GM23338 (cell line): ENCODE measurements around the gene NKX2-2. TPM values are rescaled to one million over a fixed set of nuclear protein-coding genes. Genes with fewer than 3 reads are reported as not detected.

ENCODE experiments used
- ATAC-seq: fragments of 200-7000 bp; cut with Tn5 transposase; 3 replicates; pipeline ENCODE4 v1.9.1; 2020
- DNase-seq: peaks from one replicate; pipeline ENCODE4 v3.0.0-alpha.2; 2015; ENCODE audit warnings: low spot score
- H2AFZ ChIP-seq: fragments of 200-600 bp; sonication (generic); 2 replicates; pipeline ENCODE4 v1.8.0; 2016; ENCODE audit warnings: antibody characterized with exemption, mild to moderate bottlenecking, moderate library complexity
- H3F3A ChIP-seq: fragments of 200-600 bp; sonication (generic); replicated peaks from 2 replicates; pipeline ENCODE4 v1.8.0; 2017; ENCODE audit warnings: antibody characterized with exemption, mixed run types, low read depth
- H3K27ac ChIP-seq: fragments of 200-600 bp; sonication (generic); 2 replicates; pipeline ENCODE4 v1.6.1; 2016; ENCODE audit warnings: low read depth
- H3K27me3 ChIP-seq: fragments of 200-600 bp; sonication (generic); 2 replicates; pipeline ENCODE4 v1.8.0; 2016; ENCODE audit warnings: mild to moderate bottlenecking, mixed run types, moderate library complexity; ENCODE audit not compliant: insufficient read depth
- H3K36me3 ChIP-seq: fragments of 200-600 bp; sonication (generic); 2 replicates; pipeline ENCODE4 v1.8.0; 2016; ENCODE audit warnings: mild to moderate bottlenecking; ENCODE audit not compliant: insufficient read depth
- H3K4me1 ChIP-seq: fragments of 200-600 bp; sonication (generic); 2 replicates; pipeline ENCODE4 v1.8.0; 2016; ENCODE audit warnings: mild to moderate bottlenecking, moderate library complexity; ENCODE audit not compliant: insufficient read depth
- H3K4me2 ChIP-seq: fragments of 200-600 bp; sonication (generic); 2 replicates; pipeline ENCODE4 v1.7.1; 2017; ENCODE audit warnings: mixed run types
- H3K4me3 ChIP-seq: fragments of 200-600 bp; sonication (generic); 2 replicates; pipeline ENCODE4 v1.6.1; 2016; ENCODE audit warnings: mixed run types
- H3K79me2 ChIP-seq: fragments of 200-600 bp; sonication (generic); replicated peaks from 2 replicates; pipeline ENCODE4 v1.8.0; 2017; ENCODE audit warnings: mild to moderate bottlenecking; ENCODE audit not compliant: insufficient read depth
- H3K9me2 ChIP-seq: fragments of 200-600 bp; sonication (generic); 2 replicates; pipeline ENCODE4 v1.8.0; 2017; ENCODE audit not compliant: insufficient read depth
- H4K20me1 ChIP-seq: fragments of 200-600 bp; sonication (generic); replicated peaks from 2 replicates; pipeline ENCODE4 v1.8.0; 2017; ENCODE audit warnings: mild to moderate bottlenecking; ENCODE audit not compliant: insufficient read depth
- H3K27ac Mint-ChIP-seq: 2 replicates; pipeline ENCODE4 v1.8.0; 2020; ENCODE audit warnings: inconsistent platforms, mild to moderate bottlenecking, moderate library complexity, mixed read lengths
- H3K27me3 Mint-ChIP-seq: 3 replicates; pipeline ENCODE4 v1.8.0; 2022; ENCODE audit warnings: low read depth, mild to moderate bottlenecking, moderate library complexity, mixed read lengths, inconsistent platforms; ENCODE audit not compliant: insufficient read depth, poor library complexity
- H3K36me3 Mint-ChIP-seq: 3 replicates; pipeline ENCODE4 v1.8.0; 2021; ENCODE audit warnings: low read depth, mild to moderate bottlenecking, inconsistent platforms, moderate library complexity, mixed read lengths
- H3K4me1 Mint-ChIP-seq: 3 replicates; pipeline ENCODE4 v1.8.0; 2020; ENCODE audit warnings: mild to moderate bottlenecking, inconsistent platforms, mixed read lengths
- H3K4me3 Mint-ChIP-seq: 3 replicates; pipeline ENCODE4 v1.8.0; 2021; ENCODE audit warnings: moderate library complexity, mild to moderate bottlenecking, inconsistent platforms, mixed read lengths
- H3K9me3 Mint-ChIP-seq: 3 replicates; pipeline ENCODE4 v1.8.0; 2020; ENCODE audit warnings: moderate library complexity, mild to moderate bottlenecking, inconsistent platforms, mixed read lengths
- CREB1 ChIP-seq: fragments of 250-450 bp; sonication (Bioruptor Pico); IDR thresholded peaks from 2 replicates; pipeline ENCODE4 v1.5.0; 2020; ENCODE audit warnings: low read depth, mild to moderate bottlenecking, moderate library complexity
- CTCF ChIP-seq, 2 experiments: fragments of 200-600 bp in 1 of 2; sonication (generic) in 1 of 2; conservative IDR thresholded peaks; 2 replicates each; pipeline versions ENCODE4 v1.5.1 to v1.6.1; 2016 to 2017; ENCODE audit warnings: antibody characterized with exemption in 2 of 2, low read depth in 2 of 2, mild to moderate bottlenecking in 2 of 2, moderate library complexity in 1 of 2
- ETS1 ChIP-seq: IDR thresholded peaks from 2 replicates; pipeline ENCODE4 v1.6.1; 2016; ENCODE audit warnings: antibody characterized with exemption
- EZH2 ChIP-seq: fragments of 200-600 bp; sonication (generic); IDR thresholded peaks from one replicate; pipeline ENCODE4 v1.8.0; 2017; ENCODE audit warnings: antibody characterized with exemption, mild to moderate bottlenecking, low read depth; ENCODE audit not compliant: unreplicated experiment
- EZH2phosphoT487 ChIP-seq: fragments of 200-600 bp; sonication (generic); IDR thresholded peaks from one replicate; pipeline ENCODE4 v1.8.1; 2018; ENCODE audit warnings: antibody characterized with exemption; ENCODE audit not compliant: unreplicated experiment
- JUNB ChIP-seq: IDR thresholded peaks from one replicate; pipeline ENCODE4 v1.6.1; 2016; ENCODE audit warnings: antibody characterized with exemption; ENCODE audit not compliant: unreplicated experiment
- NANOG ChIP-seq: IDR thresholded peaks from 2 replicates; pipeline ENCODE4 v1.6.1; 2016; ENCODE audit warnings: antibody characterized with exemption, borderline replicate concordance
- POLR2AphosphoS5 ChIP-seq: IDR thresholded peaks from 2 replicates; pipeline ENCODE4 v1.6.1; 2016; ENCODE audit warnings: antibody characterized with exemption, low read depth
- REST ChIP-seq: IDR thresholded peaks from one replicate; pipeline ENCODE4 v1.6.1; 2018; ENCODE audit warnings: antibody characterized with exemption; ENCODE audit not compliant: unreplicated experiment
- STAT1 ChIP-seq: IDR thresholded peaks from one replicate; pipeline ENCODE4 v1.6.1; 2016; ENCODE audit warnings: antibody characterized with exemption; ENCODE audit not compliant: unreplicated experiment
- ZNF114 ChIP-seq: fragments of 250-450 bp; sonication (Bioruptor Pico); IDR thresholded peaks from 2 replicates; pipeline ENCODE4 v1.5.0; 2020; ENCODE audit warnings: mild to moderate bottlenecking, moderate library complexity
- ZNF331 ChIP-seq: fragments of 250-450 bp; sonication (Bioruptor Pico); IDR thresholded peaks from 2 replicates; pipeline ENCODE4 v1.5.0; 2020; ENCODE audit warnings: low read depth, mild to moderate bottlenecking, moderate library complexity
- ZNF462 ChIP-seq: fragments of 250-450 bp; sonication (Bioruptor Pico); IDR thresholded peaks from 2 replicates; pipeline ENCODE4 v1.5.0; 2020; ENCODE audit warnings: mild to moderate bottlenecking, moderate library complexity
- polyA plus RNA-seq: library from polyadenylated mRNA; unstranded; fragments of >200 nt; fragmentation: Nextera tagmentation; extraction: Ambion mirVana; gene quantifications from 2 replicates; pipeline ENCODE4 v1.2.1, GENCODE V29; 2016
- total RNA-seq: library from RNA; depleted of rRNA; stranded (reverse); fragments of >200 nt; shearing (Covaris generic); gene quantifications from 2 replicates; pipeline ENCODE4 v1.2.3, GENCODE V29; 2014

Gene NKX2-2
- total and polyA plus RNA-seq, 2 experiments from 2014 or later, result not detected

- TF ChIP-seq ZNF331 (CRISPR knock-in tag), result no peak
These were observed 17.4 kb downstream of the NKX2-2 start (continued) for GRCh38 chr20:21496452-21496851.

GRCh38 chr20:21493049-21493448 lies 20.8 kb downstream of the NKX2-2 start:
- Histone ChIP-seq H4K20me1 (no peaks in the 10 kb centered on the region), H2AFZ (no peak overlapping the region), H3K9me2 (no peaks in the 10 kb centered on the region), H3K36me3 (no peaks in the 10 kb centered on the region), H3K27me3 (no peaks in the 10 kb centered on the region), H3K4me1 (peaks cover 13% of the 10 kb centered on the region), H3F3A (no peaks in the 10 kb centered on the region), H3K27ac (no peak overlapping the region), H3K4me2 (no peak overlapping the region), H3K4me3 (no peak overlapping the region), H3K79me2 (no peaks in the 10 kb centered on the region)
- Mint-ChIP-seq H3K4me1 (peaks cover 26% of the 10 kb centered on the region), H3K27me3 (peaks cover 7% of the 10 kb centered on the region), H3K27ac (no peak overlapping the region), H3K36me3 (no peaks in the 10 kb centered on the region), H3K4me3 (no peak overlapping the region), H3K9me3 (no peaks in the 10 kb centered on the region)
- ATAC-seq, result no peak
- DNase-seq, result no peak
- TF ChIP-seq ZNF114 (CRISPR knock-in tag) (no peak), REST (no peak), ZNF462 (no peak), STAT1 (no peak), EZH2phosphoT487 (no peak), EZH2 (no peak), POLR2AphosphoS5 (no peak), JUNB (no peak), NANOG (no peak), ETS1 (no peak), ZNF331 (CRISPR knock-in tag) (no peak), CTCF (conservative IDR thresholded peaks at IDR 0.05; ENCODE audit: low read depth in 2 of 2) (no peak), CREB1 (no peak)
